A673 (cell line): Measurements from ENCODE around the gene CCDC102A.

Experiments used
- CTCF ChIP-seq: fragments of 300-800, 200-600 bp; sonication (generic); conservative IDR thresholded peaks from 2 replicates; pipeline ENCODE4 v1.5.1; 2017; ENCODE audit warnings: low read depth, mild to moderate bottlenecking, antibody characterized with exemption, low read length, moderate library complexity, mixed read lengths
- EZH2 ChIP-seq: fragments of 200-600 bp; sonication (generic); IDR thresholded peaks from 2 replicates; pipeline ENCODE4 v1.6.1; 2017; ENCODE audit warnings: borderline replicate concordance, low read depth, mild to moderate bottlenecking, mixed read lengths, antibody characterized with exemption, low read length; ENCODE audit not compliant: poor library complexity, severe bottlenecking

GRCh38 chr16:57531253-57531575 lies 5.2 kb downstream of the CCDC102A start:
- TF ChIP-seq EZH2 (no peak), CTCF (no peak)
